HAP-1 (cell line): ENCODE measurements around the gene IL10RA.

Source experiments
- DNase-seq, 2 experiments: peaks; one replicate each; pipeline ENCODE4 v3.0.0-alpha.2; 2016 to 2020; ENCODE audit warnings: low spot score in 2 of 2
- H3K27me3 ChIP-seq: fragments of 250-450 bp; sonication (Bioruptor Pico); 2 replicates; pipeline ENCODE4 v1.5.1; 2020; ENCODE audit warnings: low read depth, mild to moderate bottlenecking, moderate library complexity
- H3K36me3 ChIP-seq: fragments of 250-450 bp; sonication (Bioruptor Pico); replicated peaks from 2 replicates; pipeline ENCODE4 v1.5.1; 2020; ENCODE audit warnings: mild to moderate bottlenecking
- H3K4me1 ChIP-seq: fragments of 250-450 bp; sonication (Bioruptor Pico); 2 replicates; pipeline ENCODE4 v1.5.1; 2020; ENCODE audit warnings: mild to moderate bottlenecking
- H3K4me3 ChIP-seq: fragments of 250-450 bp; sonication (Bioruptor Pico); 2 replicates; pipeline ENCODE4 v1.5.1; 2020; ENCODE audit warnings: mild to moderate bottlenecking, moderate library complexity
- H3K9me3 ChIP-seq: fragments of 250-450 bp; sonication (Bioruptor Pico); 2 replicates; pipeline ENCODE4 v1.5.1; 2020; ENCODE audit warnings: mild to moderate bottlenecking, moderate library complexity
- in situ Hi-C: fragments of 300-500 bp; cut with MboI; formaldehyde crosslinking; loops from 3 replicates; pipeline ENCODE4 v1.14.3; 2020; ENCODE audit warnings: low sequenced_read_pairs, inconsistent platforms, mixed read lengths

Gene IL10RA

GRCh38 chr11:117950301-117950700, 35.9 kb upstream of the IL10RA start:
- no peaks in the 10 kb centered on the region for H3K9me3 ChIP-seq
- peaks cover 5% of the 10 kb centered on the region; the same call in 1 of the 2 replicates for H3K27me3 ChIP-seq
- no peaks in the 10 kb centered on the region for H3K4me1 ChIP-seq
- in situ Hi-C loops: no loop called here
- H3K36me3 ChIP-seq: no peaks in the 10 kb centered on the region
- DNase-seq: no peak
- no peak overlapping the region for H3K4me3 ChIP-seq

GRCh38 chr11:117950993-117951961, 34.9 kb upstream of the IL10RA start:
- DNase-seq: no peak
- Histone ChIP-seq H3K4me3 (no peak overlapping the region), H3K9me3 (no peaks in the 10 kb centered on the region), H3K27me3 (peaks cover 5% of the 10 kb centered on the region; the same call in 1 of the 2 replicates), H3K36me3 (no peaks in the 10 kb centered on the region), H3K4me1 (no peaks in the 10 kb centered on the region)
- in situ Hi-C loops: no loop called here

GRCh38 chr11:117953024-117953671, 33.0 kb upstream of the IL10RA start:
- in situ Hi-C loops: no loop called here
- Histone ChIP-seq H3K4me1 (no peaks in the 10 kb centered on the region), H3K36me3 (no peaks in the 10 kb centered on the region), H3K4me3 (no peak overlapping the region), H3K27me3 (peaks cover 8% of the 10 kb centered on the region; the same call in 1 of the 2 replicates), H3K9me3 (no peaks in the 10 kb centered on the region)
- DNase-seq: no peak

GRCh38 chr11:117958949-117959348, 27.2 kb upstream of the IL10RA start:
- Histone ChIP-seq H3K27me3 (0 out of 2 replicates have a peak, but pooled peaks cover 7% of the 10 kb centered on the region), H3K4me3 (no peak overlapping the region), H3K36me3 (no peaks in the 10 kb centered on the region), H3K9me3 (no peaks in the 10 kb centered on the region), H3K4me1 (no peaks in the 10 kb centered on the region)
- no peak for DNase-seq
- in situ Hi-C loops: no loop called here

GRCh38 chr11:117959438-117960149, 26.6 kb upstream of the IL10RA start:
- no peaks in the 10 kb centered on the region for H3K4me1 ChIP-seq
- H3K4me3 ChIP-seq: no peak overlapping the region
- H3K36me3 ChIP-seq: no peaks in the 10 kb centered on the region
- H3K9me3 ChIP-seq: no peaks in the 10 kb centered on the region
- 0 out of 2 replicates have a peak, but pooled peaks cover 7% of the 10 kb centered on the region for H3K27me3 ChIP-seq
- DNase-seq: no peak
- in situ Hi-C loops: no loop called here

GRCh38 chr11:117960406-117960805, 25.8 kb upstream of the IL10RA start:
- 0 out of 2 replicates have a peak, but pooled peaks cover 7% of the 10 kb centered on the region for H3K27me3 ChIP-seq
- no peaks in the 10 kb centered on the region for H3K4me1 ChIP-seq
- H3K36me3 ChIP-seq: no peaks in the 10 kb centered on the region
- in situ Hi-C loops: no loop called here
- H3K9me3 ChIP-seq: no peaks in the 10 kb centered on the region
- H3K4me3 ChIP-seq: no peak overlapping the region
- no peak for DNase-seq

- DNase-seq: no peak
- in situ Hi-C loops: no loop called here
- H3K27me3 ChIP-seq: 0 out of 2 replicates have a peak, but pooled peaks cover 7% of the 10 kb centered on the region
- H3K4me1 ChIP-seq: no peaks in the 10 kb centered on the region
- H3K36me3 ChIP-seq: no peaks in the 10 kb centered on the region
- no peaks in the 10 kb centered on the region for H3K9me3 ChIP-seq
- no peak overlapping the region for H3K4me3 ChIP-seq
These were observed 24.3 kb upstream of the IL10RA start for GRCh38 chr11:117961896-117962295.

- H3K36me3 ChIP-seq: no peaks in the 10 kb centered on the region
- DNase-seq: no peak
- in situ Hi-C loops: no loop called here
- no peak overlapping the region for H3K4me3 ChIP-seq
- 0 out of 2 replicates have a peak, but pooled peaks cover 5% of the 10 kb centered on the region for H3K27me3 ChIP-seq
- H3K9me3 ChIP-seq: no peaks in the 10 kb centered on the region
- no peaks in the 10 kb centered on the region for H3K4me1 ChIP-seq
These were observed 23.4 kb upstream of the IL10RA start for GRCh38 chr11:117962826-117963225.

- H3K9me3 ChIP-seq: no peaks in the 10 kb centered on the region
- peaks cover 9% of the 10 kb centered on the region for H3K27me3 ChIP-seq
- no peak overlapping the region for H3K4me3 ChIP-seq
- no peak for DNase-seq
- no peaks in the 10 kb centered on the region for H3K36me3 ChIP-seq
- in situ Hi-C loops: no loop called here
- no peaks in the 10 kb centered on the region for H3K4me1 ChIP-seq
These were observed 19.3 kb upstream of the IL10RA start for GRCh38 chr11:117966908-117967307.

- Histone ChIP-seq H3K36me3 (no peaks in the 10 kb centered on the region), H3K4me3 (no peak overlapping the region), H3K4me1 (no peaks in the 10 kb centered on the region), H3K27me3 (peaks cover 9% of the 10 kb centered on the region), H3K9me3 (no peaks in the 10 kb centered on the region)
- in situ Hi-C loops: no loop called here
- DNase-seq: no peak
These were observed 16.8 kb upstream of the IL10RA start for GRCh38 chr11:117969160-117969991.

- no peaks in the 10 kb centered on the region for H3K4me1 ChIP-seq
- H3K27me3 ChIP-seq: peaks cover 9% of the 10 kb centered on the region
- H3K9me3 ChIP-seq: no peaks in the 10 kb centered on the region
- no peaks in the 10 kb centered on the region for H3K36me3 ChIP-seq
- no peak overlapping the region for H3K4me3 ChIP-seq
- DNase-seq: no peak
- in situ Hi-C loops: no loop called here
These were observed 15.7 kb upstream of the IL10RA start for GRCh38 chr11:117970400-117971024.

GRCh38 chr11:117972044-117972443, 14.2 kb upstream of the IL10RA start:
- in situ Hi-C loops: no loop called here
- H3K36me3 ChIP-seq: no peaks in the 10 kb centered on the region
- peaks cover 9% of the 10 kb centered on the region for H3K27me3 ChIP-seq

More at GRCh38 chr11:117972044-117972443, 14.2 kb upstream of the IL10RA start:
- H3K4me1 ChIP-seq: no peaks in the 10 kb centered on the region
- H3K4me3 ChIP-seq: no peak overlapping the region
- no peak for DNase-seq
- H3K9me3 ChIP-seq: no peaks in the 10 kb centered on the region
